Activated CD4-positive, alpha-beta T cell treated with anti-CD3 and anti-CD28 coated beads, Interleukin-2, amount 50 U/mL, for 4 hours (primary cell): ENCODE measurements around the gene C1orf94.
"Not testable (repeated sequence)": the region's sequence is repeated elsewhere in the genome, so short reads cannot be mapped to it uniquely, and the experiment has no call there.

Experiments
- DNase-seq, 2 experiments: peaks; one replicate each; pipeline ENCODE4 v3.0.0-alpha.2; 2020

Gene C1orf94

GRCh38 chr1:34165422-34165921, 11.2 kb upstream of the C1orf94 start:
- DNase-seq, result no peak

DNA sequence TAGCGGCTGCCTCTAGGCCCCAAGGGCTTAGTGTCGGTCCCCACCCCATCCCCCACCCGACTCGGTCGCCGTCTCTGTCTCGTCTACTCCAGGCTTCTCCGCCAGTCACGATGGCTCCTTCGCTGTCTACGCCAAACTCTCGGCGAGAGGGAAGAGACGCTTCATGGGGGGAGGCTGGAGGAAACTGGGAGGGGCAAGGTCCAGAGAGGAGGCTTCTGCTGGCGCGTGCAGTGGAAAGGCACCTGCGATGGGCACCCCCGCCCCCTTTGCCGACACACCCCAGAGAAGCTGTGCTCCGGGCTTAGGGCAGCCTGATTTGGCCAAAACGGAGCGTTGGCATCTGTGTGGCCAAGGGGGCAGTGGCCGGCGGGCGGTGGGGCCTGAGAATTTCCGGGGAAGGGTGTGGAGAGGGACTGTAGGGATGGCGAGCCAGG, 10.5 kb upstream of the C1orf94 start:
- no peak for DNase-seq

DNA sequence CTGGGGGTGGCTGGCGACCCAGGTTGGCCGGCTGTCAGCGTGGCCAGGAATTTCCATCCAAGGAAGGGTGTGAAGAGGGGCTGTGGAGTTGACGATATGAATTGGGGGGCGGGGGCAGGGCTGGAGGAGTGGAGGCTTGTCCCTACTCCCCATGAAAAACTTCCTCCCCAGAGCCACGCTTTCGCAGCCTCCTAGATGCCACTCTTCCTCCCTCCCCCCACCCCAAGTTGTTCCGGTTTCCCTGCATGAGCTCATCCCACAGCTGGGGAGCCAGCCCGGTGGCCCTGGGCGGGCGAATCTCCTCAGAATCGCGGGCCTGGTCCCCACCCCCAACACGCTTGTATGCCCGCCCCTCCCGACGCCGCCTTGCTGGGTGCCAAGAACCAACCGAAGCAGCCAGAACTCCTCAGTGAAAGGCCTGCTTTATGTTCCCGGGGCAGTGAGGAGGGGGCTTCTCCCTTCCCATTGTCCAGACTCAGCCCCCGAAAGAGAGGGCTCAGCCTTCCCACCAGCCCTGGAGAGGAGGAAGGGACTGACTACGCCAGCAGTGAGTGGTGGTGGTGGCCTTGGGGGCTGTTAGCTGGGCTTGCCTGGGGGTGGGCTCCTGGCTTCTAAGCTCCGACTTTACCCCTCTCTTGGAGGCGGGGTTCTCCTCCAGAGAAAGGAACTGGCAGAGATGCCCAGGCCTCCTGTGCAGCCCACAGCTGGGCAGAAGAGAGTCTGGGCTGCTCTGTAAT, 9.9 kb upstream of the C1orf94 start:
- no peak for DNase-seq

DNA sequence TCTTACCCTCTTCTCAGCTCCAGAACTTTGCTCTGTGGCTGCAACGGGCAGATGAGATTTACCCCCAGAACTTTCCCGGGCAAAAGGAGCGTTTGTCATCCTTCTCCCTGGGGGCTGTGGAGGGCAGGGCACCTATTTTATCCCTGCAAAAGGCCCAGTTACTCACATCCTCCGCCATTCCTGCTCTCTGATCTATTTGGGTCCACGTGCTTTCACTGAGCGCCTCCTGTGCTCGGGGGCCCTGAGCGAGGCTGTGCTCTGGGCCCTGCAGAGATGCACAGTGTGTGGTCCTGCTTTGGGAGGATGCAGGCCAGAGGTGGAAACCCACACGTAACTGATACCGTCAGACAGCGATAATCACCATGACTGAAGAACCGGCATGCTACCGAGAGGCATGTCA, 9.3 kb upstream of the C1orf94 start:
- no peak for DNase-seq

DNA sequence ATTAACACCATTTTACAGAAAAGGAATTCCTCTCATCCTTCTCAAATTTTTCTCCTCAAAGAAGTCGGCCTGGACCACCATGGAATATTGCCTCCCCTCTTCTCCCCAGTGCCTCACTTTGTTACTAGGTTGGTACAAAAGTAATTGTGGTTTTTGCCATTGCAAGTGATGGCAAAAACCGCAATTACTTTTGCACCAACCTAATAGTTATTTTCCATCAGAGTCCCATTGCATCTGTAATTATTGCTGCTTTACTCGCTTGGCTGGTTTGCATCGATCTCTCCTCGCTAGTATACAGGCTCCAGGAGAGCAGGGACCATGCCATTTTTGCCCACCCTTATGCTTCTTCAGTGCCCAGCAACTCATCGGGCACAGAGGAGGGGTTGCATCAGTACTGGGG, 963 bp upstream of the C1orf94 start:
- DNase-seq, result no peak

GRCh38 chr1:34178072-34178471, 1.4 kb downstream of the C1orf94 start:
- DNase-seq, result no peak

GRCh38 chr1:34183381-34183780, 6.7 kb downstream of the C1orf94 start:
- DNase-seq, result not testable (repeated sequence)

GRCh38 chr1:34186741-34187494, 10.2 kb downstream of the C1orf94 start:
- DNase-seq, result no peak

GRCh38 chr1:34188418-34188817, 11.7 kb downstream of the C1orf94 start:
- DNase-seq, result no peak

GRCh38 chr1:34188985-34189384, 12.3 kb downstream of the C1orf94 start:
- DNase-seq, result no peak

GRCh38 chr1:34190692-34191091, 14.0 kb downstream of the C1orf94 start:
- DNase-seq, result no peak

- DNase-seq, result no peak
Measured at GRCh38 chr1:34192621-34193020, 15.9 kb downstream of the C1orf94 start.

- DNase-seq, result no peak
Measured at GRCh38 chr1:34199927-34200326, 23.2 kb downstream of the C1orf94 start.

DNA sequence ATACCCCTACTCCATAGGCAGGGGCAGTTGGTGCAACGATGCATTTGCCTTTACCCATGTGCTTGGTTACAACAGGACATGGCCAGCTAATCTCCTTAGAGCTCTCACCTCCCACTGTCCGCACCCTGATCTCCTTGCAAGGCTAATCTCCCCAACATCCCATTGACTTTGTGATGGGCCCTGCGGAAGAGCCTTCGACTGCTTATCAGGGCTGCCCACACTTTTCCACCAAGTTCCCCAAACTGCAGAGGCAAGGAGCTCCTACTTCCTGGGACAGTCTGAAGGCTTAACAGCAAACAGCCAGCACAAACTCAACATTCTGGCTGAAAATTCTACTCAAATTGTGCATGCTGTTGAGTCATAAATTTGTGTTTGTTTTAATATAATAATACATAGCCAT, 36.0 kb downstream of the C1orf94 start:
- DNase-seq, result no peak

GRCh38 chr1:34213956-34214355, 37.2 kb downstream of the C1orf94 start:
- DNase-seq, result no peak

- no peak for DNase-seq
Measured at GRCh38 chr1:34231441-34231840, 54.7 kb downstream of the C1orf94 start.

- no peak for DNase-seq
Measured at GRCh38 chr1:34235594-34235993, 58.9 kb downstream of the C1orf94 start.

- DNase-seq, result no peak
Measured at GRCh38 chr1:34236089-34236488, 59.4 kb downstream of the C1orf94 start.

DNA sequence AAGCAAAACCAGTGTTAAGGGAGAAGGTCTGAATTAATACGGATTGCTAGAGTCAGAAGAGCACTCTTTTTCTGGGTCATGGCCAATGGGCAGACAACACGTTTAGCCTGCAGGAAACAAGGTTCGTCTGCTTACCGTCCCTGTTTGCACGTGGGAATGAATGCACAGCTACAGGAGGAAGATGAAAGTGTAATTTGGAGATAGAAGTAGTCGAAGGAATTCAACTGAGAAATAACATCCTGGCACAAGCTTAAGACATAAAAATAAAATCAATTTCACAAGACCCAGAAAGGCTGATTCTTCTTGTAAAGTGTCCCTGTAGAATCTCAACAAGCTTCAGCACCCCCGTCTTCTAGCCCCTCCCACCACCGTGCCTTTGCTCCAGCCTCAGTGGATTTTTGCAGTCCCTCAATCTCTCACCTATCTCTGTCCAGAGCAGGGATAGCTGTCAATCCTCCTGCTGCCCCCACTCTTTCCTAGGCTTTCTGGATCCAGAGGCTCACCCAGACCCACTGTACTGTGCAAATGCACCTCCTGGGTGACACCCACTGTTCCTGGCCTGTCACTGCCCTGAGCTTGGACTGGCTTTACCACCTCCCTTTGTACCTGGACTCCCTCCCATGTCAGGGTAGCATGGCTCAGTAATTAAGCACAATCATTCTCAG, 60.6 kb downstream of the C1orf94 start:
- no peak for DNase-seq

GRCh38 chr1:34245967-34246366, 69.3 kb downstream of the C1orf94 start:
- DNase-seq, result no peak

DNA sequence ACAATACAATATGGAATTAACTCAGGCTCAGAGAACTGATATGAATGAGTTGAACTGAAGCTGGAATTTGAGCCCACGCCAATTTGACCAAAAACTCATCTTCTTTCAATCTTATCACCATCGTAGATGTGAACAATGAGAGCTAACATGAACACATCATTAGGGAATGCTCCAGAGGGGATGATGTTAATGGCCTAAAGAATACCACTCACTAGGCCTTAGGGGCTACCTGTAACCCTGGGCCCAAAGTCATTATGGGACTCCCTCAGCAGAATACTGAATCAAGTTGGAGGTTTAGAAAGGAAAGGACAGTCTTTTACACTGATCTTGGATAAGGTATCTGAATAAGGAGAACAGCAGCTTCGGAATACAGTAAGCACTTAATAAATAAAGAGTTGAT, 73.6 kb downstream of the C1orf94 start:
- no peak for DNase-seq

DNA sequence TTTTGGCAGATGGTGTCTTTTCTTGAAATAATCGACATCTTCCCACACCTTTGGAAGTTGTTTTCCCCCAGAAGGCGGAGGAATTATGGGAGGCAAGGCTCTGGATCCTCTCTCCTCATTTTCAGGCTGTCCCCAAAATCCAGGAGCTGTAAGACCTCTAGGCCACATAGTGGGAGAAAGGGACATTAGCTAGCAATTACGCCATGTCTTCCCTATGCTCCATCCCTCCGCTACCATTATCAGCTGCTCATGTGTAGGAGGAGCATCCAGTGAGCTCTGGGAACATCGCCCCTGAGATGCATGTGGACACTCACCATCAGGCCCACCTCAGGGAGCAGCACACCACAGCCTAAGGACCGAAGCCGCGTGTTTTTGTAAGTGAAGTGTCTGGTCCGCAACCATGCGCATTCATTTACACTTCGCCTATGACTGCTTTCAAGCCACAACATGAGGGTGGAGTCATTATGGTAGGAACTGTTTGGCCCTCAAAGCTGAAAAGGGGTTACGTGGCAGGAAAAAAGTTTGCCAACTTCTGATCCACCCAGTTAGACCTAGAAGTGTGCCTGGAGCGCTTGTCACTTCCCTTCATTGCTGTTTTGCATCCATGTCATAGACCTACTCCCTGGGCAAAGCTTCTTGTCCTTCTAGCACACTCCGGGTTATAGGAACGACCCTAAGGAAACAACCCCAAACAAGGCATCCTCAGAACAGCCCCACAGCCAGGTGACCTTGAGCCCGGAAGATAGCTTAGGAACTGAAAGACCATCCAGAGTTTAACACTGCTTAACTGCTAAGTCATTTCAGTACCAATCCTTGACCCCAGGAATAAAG, 85.5 kb downstream of the C1orf94 start:
- DNase-seq, result no peak

GRCh38 chr1:34262921-34263320, 86.2 kb downstream of the C1orf94 start:
- DNase-seq, result no peak
